PFSK-1 (cell line): Measurements from ENCODE around the gene ADAMTS2.

Experiments
- POLR2AphosphoS5 ChIP-seq: IDR thresholded peaks from 2 replicates; pipeline ENCODE4 v1.6.1; 2012; ENCODE audit warnings: low read depth, mild to moderate bottlenecking, control low read depth, low read length, moderate library complexity
- REST ChIP-seq, 2 experiments: IDR thresholded peaks; 2 replicates each; pipeline versions ENCODE4 v1.6.1 to v1.8.0; 2011 to 2012; ENCODE audit warnings: low read depth in 2 of 2, low read length in 2 of 2, control low read depth in 1 of 2, inconsistent platforms in 1 of 2, mild to moderate bottlenecking in 1 of 2, moderate library complexity in 1 of 2; ENCODE audit not compliant: insufficient read depth in 1 of 2
- SIN3A ChIP-seq: IDR thresholded peaks from 2 replicates; pipeline ENCODE4 v1.6.1; 2012; ENCODE audit warnings: mild to moderate bottlenecking, low read length, moderate library complexity, borderline replicate concordance; ENCODE audit not compliant: insufficient read depth

- TF ChIP-seq SIN3A (no peak), POLR2AphosphoS5 (no peak), REST (IDR thresholded peaks at IDR 0.05; ENCODE audit: insufficient read depth in 1 of 2, low read depth in 2 of 2, low read length in 2 of 2) (no peak)
These were observed 148.7 kb downstream of the ADAMTS2 start for GRCh38 chr5:179196405-179197079.
